ENCODE measurements around the gene PCDH9.

DNA sequence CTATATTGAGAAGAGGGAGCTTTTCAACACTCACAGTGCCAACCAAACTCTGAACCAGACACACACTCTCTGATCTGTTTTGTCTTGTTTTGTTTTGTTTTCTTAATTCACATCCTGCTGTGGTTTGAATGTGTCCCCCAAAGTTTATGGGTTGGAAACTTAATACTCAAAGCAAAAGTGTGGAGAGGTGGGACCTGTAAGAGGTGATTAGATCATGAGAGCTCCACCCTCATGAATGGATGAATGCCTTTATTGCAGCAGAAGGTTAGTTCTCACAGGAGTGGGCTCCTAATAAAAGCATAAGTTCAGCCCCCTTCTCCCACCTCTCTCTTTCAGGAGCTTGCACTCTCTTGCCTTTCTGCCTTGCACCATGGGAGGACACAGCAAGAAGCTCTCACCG is 957.1 kb downstream of the PCDH9 start:
- no peak for TF ChIP-seq CTCF (IDR thresholded peaks at IDR 0.05)
- no peak for TF ChIP-seq POLR2A (IDR thresholded peaks at IDR 0.05)

Data from right lobe of liver (tissue), 4 donors.